HG03175 (cell line): ENCODE results near the gene CNIH3.

ENCODE experiments used
- ATAC-seq: cut with Tn5 transposase; IDR thresholded peaks from one replicate; pipeline ENCODE4 v1.9.1; 2021; ENCODE audit warnings: mild to moderate bottlenecking, moderate library complexity; ENCODE audit not compliant: unreplicated experiment

Gene CNIH3

GRCh38 chr1:224739303-224739996 lies 123.3 kb downstream of the CNIH3 start:
- ATAC-seq, result peak; percentile 3

- ATAC-seq, result peak; percentile 84
Measured at GRCh38 chr1:224739997-224740684, 124.0 kb downstream of the CNIH3 start.

- no peak for ATAC-seq
Measured at GRCh38 chr1:224740685-224741052, 124.6 kb downstream of the CNIH3 start.

GRCh38 chr1:224742349-224742748 lies 126.2 kb downstream of the CNIH3 start:
- ATAC-seq, result no peak

GRCh38 chr1:224743608-224744164 lies 127.6 kb downstream of the CNIH3 start:
- ATAC-seq, result no peak

GRCh38 chr1:224744521-224744920 lies 128.4 kb downstream of the CNIH3 start:
- no peak for ATAC-seq

- no peak for ATAC-seq
Measured at GRCh38 chr1:224745394-224745793, 129.3 kb downstream of the CNIH3 start.

GRCh38 chr1:224745924-224746323 lies 129.8 kb downstream of the CNIH3 start:
- peak; percentile 39 for ATAC-seq

GRCh38 chr1:224747578-224747977 lies 131.5 kb downstream of the CNIH3 start:
- peak; percentile 66 for ATAC-seq

- ATAC-seq, result no peak
Measured at GRCh38 chr1:224749916-224750315, 133.8 kb downstream of the CNIH3 start.

GRCh38 chr1:224751624-224752311 lies 135.7 kb downstream of the CNIH3 start:
- no peak for ATAC-seq

- no peak for ATAC-seq
Measured at GRCh38 chr1:224753491-224753890, 137.4 kb downstream of the CNIH3 start.

GRCh38 chr1:224755586-224755985 lies 139.5 kb downstream of the CNIH3 start:
- ATAC-seq, result no peak

- ATAC-seq, result no peak
Measured at GRCh38 chr1:224757508-224757907, 141.4 kb downstream of the CNIH3 start.

- no peak for ATAC-seq
Measured at GRCh38 chr1:224759135-224759534, 143.0 kb downstream of the CNIH3 start.

GRCh38 chr1:224759681-224760091 lies 143.6 kb downstream of the CNIH3 start:
- ATAC-seq, result no peak

- no peak for ATAC-seq
Measured at GRCh38 chr1:224760163-224760562, 144.0 kb downstream of the CNIH3 start.

GRCh38 chr1:224761245-224761644 lies 145.1 kb downstream of the CNIH3 start:
- no peak for ATAC-seq

- no peak for ATAC-seq
Measured at GRCh38 chr1:224762046-224762445, 145.9 kb downstream of the CNIH3 start.

- no peak for ATAC-seq
Measured at GRCh38 chr1:224762701-224763100, 146.6 kb downstream of the CNIH3 start.

- ATAC-seq, result no peak
Measured at GRCh38 chr1:224763126-224763775, 147.1 kb downstream of the CNIH3 start.
